ENCODE measurements around the gene PLAC8L1.

Gene PLAC8L1

DNA sequence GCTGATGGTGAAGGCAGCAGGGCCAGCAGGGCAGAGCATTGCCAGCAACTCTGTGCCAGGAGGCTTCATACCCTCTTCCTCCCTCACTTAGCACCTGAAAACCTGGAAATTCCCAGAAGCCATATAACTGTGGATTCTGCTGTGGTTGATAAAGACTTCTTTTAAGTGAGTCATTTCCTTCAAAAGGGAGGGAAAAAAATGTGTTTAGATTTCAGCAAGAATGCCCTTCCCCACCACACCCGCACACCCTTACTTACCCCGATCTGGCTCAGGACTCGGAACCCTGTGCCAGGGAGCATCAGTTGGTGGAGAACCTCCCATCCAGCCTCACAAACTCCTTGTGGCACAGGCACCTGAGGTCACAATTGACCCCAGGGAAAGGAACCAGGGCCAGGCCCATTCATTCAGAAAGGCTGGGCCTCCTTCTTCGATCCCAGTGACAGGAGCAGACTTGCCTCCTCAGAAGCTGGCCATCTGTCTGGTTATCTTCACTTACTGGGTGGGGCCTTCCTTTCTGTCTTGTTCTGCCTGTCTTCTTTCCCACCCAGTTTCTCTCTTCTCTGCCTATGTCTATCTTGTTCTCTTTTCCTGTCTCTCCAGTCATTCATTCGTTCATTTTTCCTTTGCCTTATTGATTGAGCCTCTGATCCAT lies 62.6 kb downstream of the PLAC8L1 start:
- no peak for DNase-seq (ENCODE audit: low read depth in 2 of 2)

DNA sequence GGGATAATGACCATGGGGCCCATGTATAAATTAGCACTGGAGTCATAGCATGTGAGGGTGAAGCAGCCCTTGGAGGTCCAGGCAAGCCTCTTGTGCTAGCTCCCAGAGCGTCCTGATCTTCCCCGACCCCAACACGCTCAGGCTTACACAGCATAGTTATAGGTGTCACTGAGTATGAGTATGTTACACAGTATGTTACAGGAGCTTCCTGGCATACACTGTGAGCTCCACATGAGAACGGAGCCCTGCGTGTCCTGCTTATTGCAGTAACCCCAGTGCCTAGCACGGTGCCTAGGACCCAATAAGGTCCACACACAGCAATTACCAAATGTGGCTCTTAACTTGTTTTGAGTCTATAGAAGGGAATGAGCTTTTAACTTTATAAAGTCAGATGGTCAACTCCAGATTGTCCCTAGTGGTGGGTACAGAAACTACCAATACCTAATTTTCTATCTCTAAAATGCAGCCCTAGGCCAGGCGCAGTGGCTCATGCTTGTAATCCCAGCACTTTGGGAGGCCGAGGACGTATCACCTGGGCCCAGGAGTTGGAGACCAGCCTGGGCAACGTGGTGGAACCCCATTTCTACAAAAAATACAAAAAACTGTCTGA lies 64.1 kb downstream of the PLAC8L1 start:
- no peak for DNase-seq (ENCODE audit: low read depth in 2 of 2)

GRCh38 chr5:146040527-146040926 lies 64.8 kb downstream of the PLAC8L1 start:
- no peak for DNase-seq (ENCODE audit: low read depth in 2 of 2)

DNA sequence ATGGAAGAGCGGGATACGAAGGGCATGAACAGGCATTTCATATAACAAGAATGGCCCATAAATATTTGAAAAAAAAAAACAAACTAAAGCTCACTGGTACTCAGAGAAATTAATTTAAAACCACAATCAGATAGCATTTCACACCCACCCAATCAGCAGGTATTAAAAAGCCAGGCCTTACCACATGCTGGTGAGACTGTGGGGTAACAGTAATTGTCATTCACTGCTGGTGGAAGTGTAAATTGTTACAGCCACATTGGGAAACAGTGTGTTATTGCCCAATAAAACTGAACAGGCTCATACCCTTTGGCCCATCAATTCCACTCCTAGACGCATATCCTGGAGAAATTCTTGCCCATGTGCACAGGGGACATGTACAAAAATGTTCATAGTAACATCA lies 66.0 kb downstream of the PLAC8L1 start:
- DNase-seq (ENCODE audit: low read depth in 2 of 2): no peak

DNA sequence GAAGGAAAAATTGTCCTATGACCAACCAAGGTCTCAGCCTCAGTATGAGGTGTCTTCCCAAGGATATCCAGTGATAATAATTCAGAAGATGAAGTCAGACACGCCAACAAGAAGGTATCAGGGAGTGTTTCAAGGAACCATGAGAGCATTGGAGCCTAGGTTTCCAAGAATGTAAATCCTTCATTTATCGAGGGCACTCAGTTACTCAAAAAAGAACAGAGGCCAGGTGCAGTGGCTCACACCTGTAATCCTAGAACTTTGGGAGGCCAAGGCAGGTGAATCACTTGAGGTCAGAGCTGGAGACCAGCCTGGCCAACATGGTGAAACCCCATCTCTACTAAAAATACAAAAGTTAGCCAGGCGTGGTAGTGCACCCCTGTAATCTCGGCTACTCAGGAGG lies 70.8 kb downstream of the PLAC8L1 start:
- no peak for DNase-seq (ENCODE audit: low read depth in 2 of 2)
